ENCODE data around the gene ZNF280B.

The ZNF280B gene

GRCh38 chr22:22507743-22508273, 734 bp downstream of the ZNF280B start:
- TF ChIP-seq CTCF (IDR thresholded peaks at IDR 0.05): no peak

- no peak for TF ChIP-seq CTCF (IDR thresholded peaks at IDR 0.05)
Observed at GRCh38 chr22:22506736-22507135, 1.8 kb downstream of the ZNF280B start.

GRCh38 chr22:22498267-22498666, 10.3 kb downstream of the ZNF280B start:
- no peak for TF ChIP-seq CTCF (IDR thresholded peaks at IDR 0.05)

GRCh38 chr22:22488736-22489135, 19.8 kb downstream of the ZNF280B start:
- no peak for TF ChIP-seq CTCF (IDR thresholded peaks at IDR 0.05)

- no peak for TF ChIP-seq CTCF (IDR thresholded peaks at IDR 0.05)
Observed at GRCh38 chr22:22487869-22488597, 20.5 kb downstream of the ZNF280B start.

- TF ChIP-seq CTCF (IDR thresholded peaks at IDR 0.05): no peak
Observed at GRCh38 chr22:22487059-22487458, 21.5 kb downstream of the ZNF280B start.

- no peak for TF ChIP-seq CTCF (IDR thresholded peaks at IDR 0.05)
Observed at GRCh38 chr22:22486132-22486899, 22.2 kb downstream of the ZNF280B start.
